Measurements from ENCODE around the gene KRIT1.

KRIT1 gene

GRCh38 chr7:92245487-92246359, at the start of gene KRIT1, which contains the start of gene ANKIB1:
TSS of gene KRIT1 (minus strand) at chr7:92245914. CDS start at chr7:92242135, 3,779 bp downstream.
TSS of gene ANKIB1 (plus strand) at chr7:92245974. CDS start at chr7:92294979, 49,005 bp downstream.
- peak; percentile 79 to 85 for DNase-seq

- DNase-seq: no peak
Measured at GRCh38 chr7:92295391-92295790, 49.7 kb upstream of the KRIT1 start.

- DNase-seq: no peak
Measured at GRCh38 chr7:92293896-92294590, 48.3 kb upstream of the KRIT1 start.

GRCh38 chr7:92292981-92293380, 47.3 kb upstream of the KRIT1 start:
- DNase-seq: no peak

GRCh38 chr7:92289321-92289720, 43.6 kb upstream of the KRIT1 start:
- DNase-seq: no peak

- DNase-seq: no peak
Measured at GRCh38 chr7:92282930-92283329, 37.2 kb upstream of the KRIT1 start.

GRCh38 chr7:92282221-92282814, 36.6 kb upstream of the KRIT1 start:
- DNase-seq: no peak

- DNase-seq: no peak
Measured at GRCh38 chr7:92281031-92281430, 35.3 kb upstream of the KRIT1 start.

GRCh38 chr7:92279396-92280031, 33.8 kb upstream of the KRIT1 start:
- DNase-seq: no peak

GRCh38 chr7:92276460-92276864, 30.7 kb upstream of the KRIT1 start:
- no peak for DNase-seq

- no peak for DNase-seq
Measured at GRCh38 chr7:92275327-92275726, 29.6 kb upstream of the KRIT1 start.

GRCh38 chr7:92268921-92269320, 23.2 kb upstream of the KRIT1 start:
- no peak for DNase-seq

- DNase-seq: no peak
Measured at GRCh38 chr7:92266415-92267241, 20.9 kb upstream of the KRIT1 start.

- peak in 1 of 2 experiments; percentile 12 for DNase-seq
Measured at GRCh38 chr7:92260248-92260781, 14.6 kb upstream of the KRIT1 start.

GRCh38 chr7:92259610-92260247, 14.0 kb upstream of the KRIT1 start:
- no peak for DNase-seq

GRCh38 chr7:92259062-92259461, 13.3 kb upstream of the KRIT1 start:
- DNase-seq: no peak

- no peak for DNase-seq
Measured at GRCh38 chr7:92255308-92255707, 9.6 kb upstream of the KRIT1 start.

- peak in 1 of 2 experiments; percentile 3 for DNase-seq
Measured at GRCh38 chr7:92254800-92255199, 9.1 kb upstream of the KRIT1 start.

- DNase-seq: no peak
Measured at GRCh38 chr7:92253251-92253650, 7.5 kb upstream of the KRIT1 start.

- no peak for DNase-seq
Measured at GRCh38 chr7:92251181-92251580, 5.5 kb upstream of the KRIT1 start.

GRCh38 chr7:92250603-92251002, 4.9 kb upstream of the KRIT1 start:
- DNase-seq: no peak

Data from stimulated activated CD4-positive, alpha-beta T cell treated with anti-CD3 and anti-CD28 coated beads, Interleukin-4, amount 100 ng/mL, for 4 hours (primary cell).